Trophoblast cell (in vitro differentiated cells and primary cell): Measurements from ENCODE around the gene PHF21B. TPM values are rescaled to one million over a fixed set of nuclear protein-coding genes. Genes with fewer than 3 reads are reported as not detected.

Experiments
- DNase-seq, 2 donors: peaks; one replicate each; pipeline ENCODE4 v3.0.0-alpha.2; 2016
- H2AFZ ChIP-seq: 2 replicates; pipeline ENCODE4 v1.6.1; 2013; ENCODE audit warnings: low read length, moderate library complexity, mild to moderate bottlenecking; ENCODE audit not compliant: insufficient read depth, poor library complexity
- H2AK5ac ChIP-seq: 2 replicates; pipeline ENCODE4 v1.6.1; 2013; ENCODE audit warnings: mild to moderate bottlenecking, low read length
- H2BK120ac ChIP-seq: 2 replicates; pipeline ENCODE4 v1.6.1; 2013; ENCODE audit warnings: low read length, mild to moderate bottlenecking, moderate library complexity; ENCODE audit not compliant: insufficient read depth, poor library complexity
- H2BK12ac ChIP-seq: 2 replicates; pipeline ENCODE4 v1.6.1; 2013; ENCODE audit warnings: mild to moderate bottlenecking, low read length, moderate library complexity
- H2BK5ac ChIP-seq: 2 replicates; pipeline ENCODE4 v1.6.1; 2013; ENCODE audit warnings: low read length, low read depth, moderate library complexity, mild to moderate bottlenecking; ENCODE audit not compliant: poor library complexity
- H3K14ac ChIP-seq: 2 replicates; pipeline ENCODE4 v1.6.1; 2013; ENCODE audit warnings: mild to moderate bottlenecking, low read length
- H3K18ac ChIP-seq: 2 replicates; pipeline ENCODE4 v1.6.1; 2013; ENCODE audit warnings: mild to moderate bottlenecking, low read length
- H3K23ac ChIP-seq: 2 replicates; pipeline ENCODE4 v1.6.1; 2013; ENCODE audit warnings: low read length
- H3K27ac ChIP-seq: 2 replicates; pipeline ENCODE4 v1.5.1; 2013; ENCODE audit warnings: low read depth, mild to moderate bottlenecking, inconsistent platforms, low read length, moderate library complexity
- H3K27me3 ChIP-seq: 2 replicates; pipeline ENCODE4 v1.6.1; 2013; ENCODE audit warnings: inconsistent platforms, mild to moderate bottlenecking, low read length, moderate library complexity; ENCODE audit not compliant: insufficient read depth
- H3K36me3 ChIP-seq, 2 experiments: 1 replicate in 1 of 2; 2 replicates in 1 of 2; pipeline ENCODE4 v1.6.1; 2013; ENCODE audit warnings: low read length in 2 of 2, mild to moderate bottlenecking in 2 of 2, moderate library complexity in 1 of 2; ENCODE audit not compliant: insufficient read depth in 2 of 2, control insufficient read depth in 1 of 2
- H3K4ac ChIP-seq: 2 replicates; pipeline ENCODE4 v1.6.1; 2013; ENCODE audit warnings: low read depth, mild to moderate bottlenecking, low read length, moderate library complexity
- H3K4me1 ChIP-seq, 2 experiments: 1 replicate in 1 of 2; 2 replicates in 1 of 2; pipeline ENCODE4 v1.6.1; 2013; ENCODE audit warnings: low read length in 2 of 2, mild to moderate bottlenecking in 2 of 2, moderate library complexity in 1 of 2; ENCODE audit not compliant: insufficient read depth in 2 of 2, control insufficient read depth in 1 of 2
- H3K4me2 ChIP-seq: 2 replicates; pipeline ENCODE4 v1.6.1; 2013; ENCODE audit warnings: inconsistent platforms, mild to moderate bottlenecking, low read length, moderate library complexity
- H3K4me3 ChIP-seq: 2 replicates; pipeline ENCODE4 v1.5.1; 2013; ENCODE audit warnings: mild to moderate bottlenecking, low read depth, low read length, inconsistent platforms
- H3K79me1 ChIP-seq: one replicate; pipeline ENCODE4 v1.6.1; 2013; ENCODE audit warnings: low read length
- H3K79me2 ChIP-seq: 2 replicates; pipeline ENCODE4 v1.6.1; 2013; ENCODE audit warnings: low read length, mild to moderate bottlenecking; ENCODE audit not compliant: control insufficient read depth, insufficient read depth, poor library complexity
- H3K9ac ChIP-seq: 2 replicates; pipeline ENCODE4 v1.6.1; 2013; ENCODE audit warnings: mild to moderate bottlenecking, low read length
- H3K9me3 ChIP-seq: 2 replicates; pipeline ENCODE4 v1.6.1; 2013; ENCODE audit warnings: low read depth, mild to moderate bottlenecking, control low read depth, inconsistent platforms, low read length; ENCODE audit not compliant: insufficient read depth
- H4K12ac ChIP-seq: 2 replicates; pipeline ENCODE4 v1.6.1; 2013; ENCODE audit warnings: low read depth, mild to moderate bottlenecking, low read length, moderate library complexity
- H4K8ac ChIP-seq: 2 replicates; pipeline ENCODE4 v1.6.1; 2013; ENCODE audit warnings: low read depth, mild to moderate bottlenecking, low read length, moderate library complexity
- H4K91ac ChIP-seq: one replicate; pipeline ENCODE4 v1.6.1; 2013; ENCODE audit warnings: low read depth, mild to moderate bottlenecking, low read length, moderate library complexity
- WGBS: extraction: QIAGEN DNeasy Blood & Tissue Kit; methylation state at CpG from one replicate; pipeline ENCODE4 v1.1.7; 2013; ENCODE audit warnings: missing lambda C conversion rate; ENCODE audit not compliant: insufficient read length, insufficient coverage; ENCODE audit errors: extremely low coverage; 5-methylcytosine and 5-hydroxymethylcytosine counted together
- polyA plus RNA-seq: library from polyadenylated mRNA; stranded (reverse); fragments of 200-250 nt; gene quantifications from 2 replicates; pipeline ENCODE4 v1.2.3, GENCODE V29; 2013

PHF21B gene
- 2.3 and 2.4 TPM in 2 replicates for polyA plus RNA-seq

- Histone ChIP-seq H3K36me3 (no peaks in the 10 kb centered on the region), H2BK120ac (peak within 1 kb of the TSS; percentile 23), H3K27ac (peak within 1 kb of the TSS; percentile 5), H3K9me3 (no peaks in the 10 kb centered on the region), H3K79me1 (peaks cover 6% of the 10 kb centered on the region), H3K4me2 (peak within 1 kb of the TSS; percentile 98), H2BK5ac (peak within 1 kb of the TSS; percentile 61), H2BK12ac (no peak within 1 kb of the TSS), H4K8ac (peak within 1 kb of the TSS; percentile 88), H3K4me3 (peak within 1 kb of the TSS; percentile 82), H4K12ac (peak within 1 kb of the TSS; percentile 22), H2AK5ac (no peak within 1 kb of the TSS), H3K79me2 (peaks cover 2% of the 10 kb centered on the region), H3K9ac (peak within 1 kb of the TSS; percentile 80), H3K18ac (peak within 1 kb of the TSS; percentile 63), H3K27me3 (no peaks in the 10 kb centered on the region), H3K4ac (peak within 1 kb of the TSS; percentile 72), H4K91ac (peak within 1 kb of the TSS; percentile 67), H3K4me1 (peaks cover 10 to 13% of the 10 kb centered on the region in 2 experiments), H3K23ac (no peak within 1 kb of the TSS), H2AFZ (peak within 1 kb of the TSS; percentile 75), H3K14ac (peak within 1 kb of the TSS; percentile 67)
- WGBS, result no CpG with 5 or more reads among the region's 121 CpGs
- DNase-seq, result no peak
Measured at GRCh38 chr22:45009606-45010531, at the start of gene PHF21B. Gene PHF21B, minus strand, starts transcription at chr22:45010005. Its CDS starts 456 bp downstream, at chr22:45009549.

- Histone ChIP-seq H3K18ac (no peak overlapping the region), H3K23ac (no peak overlapping the region), H3K27me3 (no peaks in the 10 kb centered on the region), H3K27ac (no peak overlapping the region), H2AFZ (no peak overlapping the region), H3K4me3 (no peak overlapping the region), H2BK5ac (no peak overlapping the region), H3K14ac (no peak overlapping the region), H3K4ac (no peak overlapping the region), H2BK12ac (no peak overlapping the region), H3K36me3 (no peaks in the 10 kb centered on the region), H3K4me1 (no peaks in the 10 kb centered on the region), H3K4me2 (no peak overlapping the region), H4K8ac (no peak overlapping the region), H3K79me1 (no peaks in the 10 kb centered on the region), H4K91ac (no peak overlapping the region), H3K9ac (no peak overlapping the region), H2BK120ac (no peak overlapping the region), H4K12ac (no peak overlapping the region), H3K79me2 (no peaks in the 10 kb centered on the region), H3K9me3 (no peaks in the 10 kb centered on the region), H2AK5ac (no peak overlapping the region)
- WGBS, result no CpG with 5 or more reads among the region's 5 CpGs
- DNase-seq, result no peak
Measured at GRCh38 chr22:45059296-45059695, 49.5 kb upstream of the PHF21B start.

GRCh38 chr22:45058622-45058912, 48.8 kb upstream of the PHF21B start:
- Histone ChIP-seq H3K9me3 (no peaks in the 10 kb centered on the region), H3K9ac (no peak overlapping the region), H2AFZ (no peak overlapping the region), H4K91ac (no peak overlapping the region), H4K12ac (no peak overlapping the region), H3K4me2 (no peak overlapping the region), H2BK120ac (no peak overlapping the region), H3K23ac (no peak overlapping the region), H3K27ac (no peak overlapping the region), H3K36me3 (no peaks in the 10 kb centered on the region), H3K4me3 (no peak overlapping the region), H3K14ac (no peak overlapping the region), H3K79me1 (no peaks in the 10 kb centered on the region), H4K8ac (no peak overlapping the region), H3K4ac (no peak overlapping the region), H2AK5ac (no peak overlapping the region), H2BK5ac (no peak overlapping the region), H2BK12ac (no peak overlapping the region), H3K27me3 (no peaks in the 10 kb centered on the region), H3K18ac (no peak overlapping the region), H3K4me1 (no peaks in the 10 kb centered on the region), H3K79me2 (no peaks in the 10 kb centered on the region)
- no CpG with 5 or more reads among the region's 2 CpGs for WGBS
- DNase-seq, result no peak

- no peak overlapping the region for H4K8ac ChIP-seq
- DNase-seq, result no peak
- no peak overlapping the region for H2BK120ac ChIP-seq
- no peak overlapping the region for H3K27ac ChIP-seq
- no peak overlapping the region for H3K4me2 ChIP-seq
- no peak overlapping the region for H3K14ac ChIP-seq
- no peak overlapping the region for H4K91ac ChIP-seq
- no CpG with 5 or more reads among the region's 15 CpGs for WGBS
- H3K27me3 ChIP-seq, result no peaks in the 10 kb centered on the region
- no peak overlapping the region for H2BK12ac ChIP-seq
- H2AFZ ChIP-seq, result no peak overlapping the region
- H3K4me1 ChIP-seq, result no peaks in the 10 kb centered on the region
- H3K36me3 ChIP-seq, result no peaks in the 10 kb centered on the region
- no peak overlapping the region for H2AK5ac ChIP-seq
- no peaks in the 10 kb centered on the region for H3K79me2 ChIP-seq
- H2BK5ac ChIP-seq, result no peak overlapping the region
- peak overlapping the region; percentile 6 for H3K4me3 ChIP-seq
- no peaks in the 10 kb centered on the region for H3K79me1 ChIP-seq
- H3K9me3 ChIP-seq, result no peaks in the 10 kb centered on the region
- H4K12ac ChIP-seq, result no peak overlapping the region
- no peak overlapping the region for H3K4ac ChIP-seq
- H3K18ac ChIP-seq, result no peak overlapping the region
- no peak overlapping the region for H3K9ac ChIP-seq
- H3K23ac ChIP-seq, result no peak overlapping the region
Measured at GRCh38 chr22:45055936-45056335, 46.1 kb upstream of the PHF21B start.
